Chondrocyte (in vitro differentiated cells): ENCODE data around the gene ARIH1. TPM values are rescaled to one million over a fixed set of nuclear protein-coding genes. Genes with fewer than 3 reads are reported as not detected.
"Not testable (repeated sequence)": the region's sequence is repeated elsewhere in the genome, so short reads cannot be mapped to it uniquely, and the experiment has no call there.

Source experiments
- DNase-seq: peaks from one replicate; pipeline ENCODE4 v3.0.0; 2021; ENCODE audit warnings: mixed read lengths, low spot score
- H3K27ac Mint-ChIP-seq: one replicate; pipeline ENCODE4 v1.8.0; 2021; ENCODE audit warnings: mild to moderate bottlenecking, moderate library complexity, mixed read lengths; ENCODE audit not compliant: unreplicated experiment
- H3K27me3 Mint-ChIP-seq: 2 replicates; pipeline ENCODE4 v1.8.0; 2021; ENCODE audit warnings: low read depth, mixed read lengths
- H3K36me3 Mint-ChIP-seq: 2 replicates; pipeline ENCODE4 v1.8.0; 2021; ENCODE audit warnings: low read depth, mixed read lengths
- H3K4me1 Mint-ChIP-seq: 2 replicates; pipeline ENCODE4 v1.8.0; 2021; ENCODE audit warnings: low read depth, mild to moderate bottlenecking, mixed read lengths
- H3K4me3 Mint-ChIP-seq: one replicate; pipeline ENCODE4 v1.8.0; 2021; ENCODE audit warnings: mild to moderate bottlenecking, moderate library complexity, mixed read lengths; ENCODE audit not compliant: unreplicated experiment
- H3K9me3 Mint-ChIP-seq: 2 replicates; pipeline ENCODE4 v1.8.0; 2021; ENCODE audit warnings: low read depth, mixed read lengths
- total RNA-seq: library from RNA; stranded (reverse); gene quantifications from 3 replicates; pipeline ENCODE4 v1.2.1, GENCODE V29; 2021
- TF ChIP-seq, protein P1 (sequence below): fragments of 200-600 bp; sonication (generic); IDR thresholded peaks from 2 replicates; pipeline ENCODE4 v1.5.0; 2021; ENCODE audit warnings: antibody characterized with exemption, mild to moderate bottlenecking, moderate library complexity

The ARIH1 gene
- total RNA-seq, 1 donor from 2014 or later = 164 TPM

DNA sequence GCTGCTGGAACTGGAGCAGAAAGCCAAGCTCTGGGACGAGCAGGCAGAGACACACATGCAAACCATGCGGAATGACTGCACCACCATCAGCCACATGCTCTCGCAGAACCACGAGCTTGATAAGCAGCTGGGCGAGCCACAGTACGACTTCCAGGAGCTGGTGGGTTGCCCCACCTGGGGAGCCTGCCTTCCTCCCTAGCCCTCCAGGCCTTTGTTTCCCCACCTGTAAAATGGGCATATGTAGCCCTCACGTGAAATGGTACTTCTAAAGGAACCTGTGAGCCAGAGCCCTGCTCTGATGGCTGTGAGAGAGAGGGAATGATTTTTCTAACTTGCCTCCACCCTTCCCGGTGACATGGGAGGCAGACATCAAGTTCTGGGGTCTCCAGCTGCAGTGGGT is 135.7 kb downstream of the ARIH1 start:
- Mint-ChIP-seq H3K9me3 (no peaks in the 10 kb centered on the region), H3K4me3 (no peak overlapping the region), H3K4me1 (no peaks in the 10 kb centered on the region), H3K36me3 (peaks cover 4% of the 10 kb centered on the region), H3K27ac (no peak overlapping the region), H3K27me3 (no peaks in the 10 kb centered on the region)
- DNase-seq = peak; percentile 77
- TF ChIP-seq, protein P1, sequence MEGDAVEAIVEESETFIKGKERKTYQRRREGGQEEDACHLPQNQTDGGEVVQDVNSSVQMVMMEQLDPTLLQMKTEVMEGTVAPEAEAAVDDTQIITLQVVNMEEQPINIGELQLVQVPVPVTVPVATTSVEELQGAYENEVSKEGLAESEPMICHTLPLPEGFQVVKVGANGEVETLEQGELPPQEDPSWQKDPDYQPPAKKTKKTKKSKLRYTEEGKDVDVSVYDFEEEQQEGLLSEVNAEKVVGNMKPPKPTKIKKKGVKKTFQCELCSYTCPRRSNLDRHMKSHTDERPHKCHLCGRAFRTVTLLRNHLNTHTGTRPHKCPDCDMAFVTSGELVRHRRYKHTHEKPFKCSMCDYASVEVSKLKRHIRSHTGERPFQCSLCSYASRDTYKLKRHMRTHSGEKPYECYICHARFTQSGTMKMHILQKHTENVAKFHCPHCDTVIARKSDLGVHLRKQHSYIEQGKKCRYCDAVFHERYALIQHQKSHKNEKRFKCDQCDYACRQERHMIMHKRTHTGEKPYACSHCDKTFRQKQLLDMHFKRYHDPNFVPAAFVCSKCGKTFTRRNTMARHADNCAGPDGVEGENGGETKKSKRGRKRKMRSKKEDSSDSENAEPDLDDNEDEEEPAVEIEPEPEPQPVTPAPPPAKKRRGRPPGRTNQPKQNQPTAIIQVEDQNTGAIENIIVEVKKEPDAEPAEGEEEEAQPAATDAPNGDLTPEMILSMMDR = no peak

GRCh38 chr15:72612324-72612723 is 138.2 kb downstream of the ARIH1 start:
- H3K4me1 Mint-ChIP-seq, H3K4me3 Mint-ChIP-seq, H3K9me3 Mint-ChIP-seq, H3K27me3 Mint-ChIP-seq, DNase-seq, H3K27ac Mint-ChIP-seq, H3K36me3 Mint-ChIP-seq: not testable (repeated sequence)

- no peak for DNase-seq
- no peaks in the 10 kb centered on the region for H3K9me3 Mint-ChIP-seq
- no peaks in the 10 kb centered on the region for H3K36me3 Mint-ChIP-seq
- no peak overlapping the region for H3K27ac Mint-ChIP-seq
- H3K4me1 Mint-ChIP-seq = peaks cover 7% of the 10 kb centered on the region
- H3K27me3 Mint-ChIP-seq = no peaks in the 10 kb centered on the region
- H3K4me3 Mint-ChIP-seq = no peak overlapping the region
- TF ChIP-seq, protein P1 = no peak
These were observed 140.8 kb downstream of the ARIH1 start for GRCh38 chr15:72614810-72615532.

DNA sequence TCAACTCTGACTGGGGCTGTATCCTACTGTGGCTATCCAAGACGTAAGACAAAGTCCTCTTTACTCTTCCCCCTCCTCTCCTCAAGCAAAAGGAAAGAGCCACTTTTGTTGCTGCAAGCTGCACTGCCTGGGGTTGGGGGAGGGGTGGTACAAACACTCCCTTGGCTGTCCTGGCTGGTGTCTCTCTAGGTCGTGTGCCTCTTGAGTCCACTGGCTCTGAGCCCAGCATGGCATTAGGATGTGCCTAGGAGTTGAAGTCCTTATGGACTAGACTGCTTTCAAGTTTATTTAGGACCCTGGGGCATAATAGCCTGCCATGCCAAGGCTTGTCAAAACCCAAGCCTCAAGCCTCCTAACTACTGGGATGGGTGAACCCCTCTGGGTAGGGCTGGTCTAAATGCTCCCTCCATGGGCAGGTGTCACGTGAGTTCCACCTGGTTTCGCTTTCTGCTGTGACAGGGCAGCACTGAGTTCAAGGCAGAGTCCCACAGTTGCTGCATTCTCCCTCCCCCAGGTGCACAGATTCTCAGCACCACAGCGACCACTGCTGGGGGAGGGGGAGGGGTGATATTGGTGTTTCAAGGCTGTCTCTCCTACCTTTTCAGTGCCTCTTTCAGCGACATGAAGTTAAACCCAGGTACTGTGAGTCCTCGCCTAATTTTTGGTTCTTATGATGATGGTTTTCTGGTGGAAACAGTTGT is 141.6 kb downstream of the ARIH1 start:
- not testable (repeated sequence) for H3K9me3 Mint-ChIP-seq, H3K4me1 Mint-ChIP-seq, H3K27ac Mint-ChIP-seq, H3K27me3 Mint-ChIP-seq, H3K4me3 Mint-ChIP-seq, H3K36me3 Mint-ChIP-seq, DNase-seq

DNA sequence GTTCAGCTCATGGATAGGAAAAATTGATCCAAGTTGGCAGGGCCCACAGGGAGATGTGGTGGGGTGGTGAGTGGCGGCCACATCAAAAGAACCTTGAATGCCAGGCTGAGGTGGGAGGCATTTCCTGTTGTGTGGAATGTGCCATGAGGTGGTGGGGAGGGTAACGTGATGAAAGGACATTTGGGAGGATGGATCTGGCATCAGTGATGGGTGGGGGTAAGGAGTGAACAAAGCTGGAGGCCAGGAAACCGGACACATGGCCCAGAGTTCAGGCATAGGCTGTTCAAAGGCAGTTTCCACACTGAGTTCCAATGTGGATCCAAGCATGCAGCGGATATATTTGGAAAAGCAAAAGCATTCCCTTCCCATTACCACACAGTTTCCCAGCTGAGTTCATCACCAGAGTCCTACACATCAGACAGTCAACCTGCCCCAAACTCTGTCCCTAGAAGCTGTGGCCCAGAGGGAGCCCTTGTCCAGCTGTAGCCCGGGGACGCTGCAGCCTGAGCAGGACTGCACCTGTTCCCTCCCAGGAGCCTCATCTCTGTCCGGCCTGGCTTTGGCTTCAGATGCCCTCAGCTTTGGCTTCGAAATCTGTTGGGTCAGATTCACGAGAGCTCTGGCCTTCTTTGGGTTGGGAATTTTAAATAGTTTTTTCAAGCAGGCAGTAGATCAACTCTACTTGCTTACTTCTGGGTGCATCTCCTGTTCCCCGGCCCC is 142.5 kb downstream of the ARIH1 start:
- TF ChIP-seq, protein P1 = no peak
- Mint-ChIP-seq H3K36me3 (no peaks in the 10 kb centered on the region), H3K27ac (no peak overlapping the region), H3K9me3 (no peaks in the 10 kb centered on the region), H3K4me1 (peaks cover 7% of the 10 kb centered on the region), H3K27me3 (no peaks in the 10 kb centered on the region), H3K4me3 (no peak overlapping the region)
- DNase-seq = no peak

DNA sequence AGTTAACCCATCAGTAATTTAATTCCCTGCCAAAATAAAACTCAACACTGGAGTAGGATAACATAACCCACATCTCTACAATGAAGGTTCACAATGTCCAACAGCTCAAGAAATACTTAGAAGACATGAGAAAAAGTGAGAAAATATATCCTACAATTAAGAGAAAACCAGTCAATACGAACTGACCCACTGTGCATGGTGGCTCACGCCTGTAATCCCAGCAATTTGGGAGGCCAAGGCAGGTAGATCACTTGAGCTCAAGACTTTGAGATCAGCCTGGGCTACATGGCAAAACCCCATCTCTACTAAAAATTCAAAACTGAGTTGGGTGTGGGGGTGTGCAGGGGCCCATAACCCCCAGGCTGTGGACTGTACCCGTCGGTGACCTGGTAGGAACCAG is 149.7 kb downstream of the ARIH1 start:
- not testable (repeated sequence) for H3K36me3 Mint-ChIP-seq, H3K9me3 Mint-ChIP-seq, H3K4me3 Mint-ChIP-seq, DNase-seq, H3K27ac Mint-ChIP-seq, H3K27me3 Mint-ChIP-seq
- peaks cover 13% of the 10 kb centered on the region for H3K4me1 Mint-ChIP-seq

GRCh38 chr15:72626153-72626552 is 152.0 kb downstream of the ARIH1 start:
- not testable (repeated sequence) for DNase-seq, H3K9me3 Mint-ChIP-seq, H3K4me3 Mint-ChIP-seq, H3K27me3 Mint-ChIP-seq, H3K36me3 Mint-ChIP-seq
- H3K27ac Mint-ChIP-seq = peak overlapping the region; percentile 74
- peaks cover 13% of the 10 kb centered on the region for H3K4me1 Mint-ChIP-seq
